IMR-90 (cell line): ENCODE results near the gene NMRK1. TPM values are rescaled to one million over a fixed set of nuclear protein-coding genes. Genes with fewer than 3 reads are reported as not detected.

Experiments
- ATAC-seq: fragments of 200-7000 bp; cut with Tn5 transposase; 2 replicates; pipeline ENCODE4 v1.9.1; 2020; ENCODE audit warnings: low read depth, mild to moderate bottlenecking, moderate library complexity
- BruUV-seq: library from RNA; stranded (reverse); fragments of 400-500 nt; replicated peaks from 2 replicates; lab custom pipeline; 2021; lab: Mats Ljungman, UMichigan
- CTCF ChIA-PET: fragments of 300-600 bp; formaldehyde crosslinking; extraction: SDS; loops from one replicate; lab custom pipeline; 2021; ENCODE audit warnings: antibody characterized with exemption; lab: Yijun Ruan, JAX
- POLR2A ChIA-PET: fragments of 300-600 bp; sonication (Branson Sonifier 250); formaldehyde crosslinking; loops from one replicate; lab custom pipeline; 2022; ENCODE audit warnings: antibody characterized with exemption; ENCODE audit not compliant: unreplicated experiment; lab: Charles Lee
- DNase-seq: peaks from one replicate; pipeline ENCODE4 v3.0.0; 2013
- H2AFZ ChIP-seq: replicated peaks from 2 replicates; pipeline ENCODE3; 2013; ENCODE audit warnings: low read length, mild to moderate bottlenecking; ENCODE audit not compliant: poor library complexity
- H2AK5ac ChIP-seq: 2 replicates; pipeline ENCODE4 v1.6.1; 2013; ENCODE audit warnings: low read depth, low read length, inconsistent platforms
- H2AK9ac ChIP-seq: replicated peaks from 2 replicates; pipeline ENCODE3; 2013; ENCODE audit warnings: mild to moderate bottlenecking, low read depth, low read length, moderate library complexity; ENCODE audit not compliant: poor library complexity
- H2BK120ac ChIP-seq: 2 replicates; pipeline ENCODE4 v1.6.1; 2013; ENCODE audit warnings: low read depth, low read length, inconsistent platforms
- H2BK15ac ChIP-seq: 3 replicates; pipeline ENCODE4 v1.6.1; 2013; ENCODE audit warnings: low read depth, low read length, inconsistent platforms
- H2BK20ac ChIP-seq: 2 replicates; pipeline ENCODE4 v1.6.1; 2013; ENCODE audit warnings: low read depth, mild to moderate bottlenecking, inconsistent platforms, low read length, moderate library complexity
- H2BK5ac ChIP-seq: 2 replicates; pipeline ENCODE4 v1.6.1; 2013; ENCODE audit warnings: mild to moderate bottlenecking, low read depth, low read length, inconsistent platforms; ENCODE audit not compliant: poor library complexity, severe bottlenecking
- H3K14ac ChIP-seq: replicated peaks from 2 replicates; pipeline ENCODE4 v1.6.1; 2013; ENCODE audit warnings: low read depth, low read length, inconsistent platforms
- H3K18ac ChIP-seq: 2 replicates; pipeline ENCODE4 v1.6.1; 2013; ENCODE audit warnings: low read depth, low read length, control low read depth
- H3K23ac ChIP-seq: 2 replicates; pipeline ENCODE4 v1.6.1; 2013; ENCODE audit warnings: low read depth, low read length, inconsistent platforms
- H3K27ac ChIP-seq: 2 replicates; pipeline ENCODE4 v1.5.1; 2013; ENCODE audit warnings: mild to moderate bottlenecking, control low read depth, low read length; ENCODE audit not compliant: insufficient read depth
- H3K27me3 ChIP-seq: 2 replicates; pipeline ENCODE4 v1.6.1; 2013; ENCODE audit warnings: low read length; ENCODE audit not compliant: control insufficient read depth, insufficient read depth
- H3K36me3 ChIP-seq: 2 replicates; pipeline ENCODE4 v1.6.1; 2013; ENCODE audit warnings: low read length, mixed read lengths; ENCODE audit not compliant: control insufficient read depth, insufficient read depth
- H3K4ac ChIP-seq: 2 replicates; pipeline ENCODE4 v1.6.1; 2013; ENCODE audit warnings: low read depth, low read length, inconsistent platforms
- H3K4me1 ChIP-seq: 2 replicates; pipeline ENCODE4 v1.6.1; 2013; ENCODE audit warnings: low read length, mixed read lengths; ENCODE audit not compliant: control insufficient read depth, insufficient read depth
- H3K4me2 ChIP-seq: 2 replicates; pipeline ENCODE4 v1.6.1; 2013; ENCODE audit warnings: low read depth, mild to moderate bottlenecking, control low read depth, low read length, moderate library complexity
- H3K4me3 ChIP-seq: 2 replicates; pipeline ENCODE4 v1.5.1; 2013; ENCODE audit warnings: low read depth, mild to moderate bottlenecking, control low read depth, low read length, moderate library complexity; ENCODE audit not compliant: insufficient read depth
- H3K56ac ChIP-seq: 2 replicates; pipeline ENCODE4 v1.6.1; 2013; ENCODE audit warnings: low read length, inconsistent platforms; ENCODE audit not compliant: insufficient read depth; ENCODE audit errors: extremely low read depth
- H3K79me1 ChIP-seq, 2 experiments: 2 replicates each; pipeline ENCODE4 v1.6.1; 2013; ENCODE audit warnings: low read length in 2 of 2, inconsistent platforms in 1 of 2, low read depth in 1 of 2
- H3K9ac ChIP-seq: 2 replicates; pipeline ENCODE4 v1.6.1; 2013; ENCODE audit warnings: low read depth, low read length, control low read depth
- H3K9me1 ChIP-seq: 2 replicates; pipeline ENCODE4 v1.6.1; 2013; ENCODE audit warnings: low read length, inconsistent platforms; ENCODE audit not compliant: insufficient read depth
- H3K9me3 ChIP-seq: 2 replicates; pipeline ENCODE4 v1.6.1; 2013; ENCODE audit warnings: low read length; ENCODE audit not compliant: control insufficient read depth, insufficient read depth
- H4K20me1 ChIP-seq: 2 replicates; pipeline ENCODE4 v1.6.1; 2013; ENCODE audit warnings: low read length, inconsistent platforms; ENCODE audit not compliant: insufficient read depth
- H4K5ac ChIP-seq: 2 replicates; pipeline ENCODE4 v1.6.1; 2013; ENCODE audit warnings: mild to moderate bottlenecking, low read depth, low read length, control low read depth
- H4K8ac ChIP-seq, 2 experiments: 2 replicates each; pipeline ENCODE4 v1.6.1; 2013; ENCODE audit warnings: low read depth in 2 of 2, low read length in 2 of 2, control low read depth in 1 of 2, inconsistent platforms in 1 of 2
- H4K91ac ChIP-seq: 2 replicates; pipeline ENCODE4 v1.6.1; 2013; ENCODE audit warnings: low read depth, low read length, inconsistent platforms; ENCODE audit not compliant: insufficient read depth
- NFE2L2 ChIP-seq: fragments of 150-350 bp; IDR thresholded peaks from 2 replicates; pipeline ENCODE4 v1.6.1; 2016; ENCODE audit warnings: low read depth, mild to moderate bottlenecking, low read length
- WGBS, 2 experiments: methylation state at CpG; one replicate each; pipeline versions ENCODE4 v1.1.5 to v1.1.7; 2013; ENCODE audit warnings: missing lambda C conversion rate in 2 of 2; ENCODE audit not compliant: insufficient read length in 1 of 2; ENCODE audit errors: extremely low coverage in 2 of 2; 5-methylcytosine and 5-hydroxymethylcytosine counted together
- dilution Hi-C: fragments of 300-500 bp; cut with HindIII; formaldehyde crosslinking; loops from one replicate; pipeline ENCODE4 v1.14.3; 2018; ENCODE audit warnings: low sequenced_read_pairs; ENCODE audit not compliant: unreplicated experiment
- in situ Hi-C: fragments of 300-500 bp; cut with MboI; formaldehyde crosslinking; loops from 3 replicates; pipeline ENCODE4 v1.14.3; 2019; ENCODE audit warnings: low sequenced_read_pairs, inconsistent platforms, mixed read lengths
- intact Hi-C: fragments of 100-400 bp; cut with micrococcal nuclease; formaldehyde crosslinking; loops from 2 replicates; pipeline ENCODE4 v1.10.0; 2022
- polyA plus RNA-seq, 3 experiments: library from polyadenylated mRNA; depleted of rRNA; stranded (reverse); fragments of >200 nt; gene quantifications; 2 replicates each; pipeline ENCODE4 v1.2.3, GENCODE V29; 2012; ENCODE audit warnings: low replicate concordance in 1 of 3
- total RNA-seq: library from RNA; depleted of rRNA; stranded (reverse); fragments of >200 nt; gene quantifications from 2 replicates; pipeline ENCODE4 v1.2.3, GENCODE V29; 2012
- TF ChIP-seq, protein P1 (sequence below): fragments of 150-350 bp; IDR thresholded peaks from 2 replicates; pipeline ENCODE4 v1.6.1; 2017; ENCODE audit warnings: mild to moderate bottlenecking, antibody characterized with exemption, low read length, low read depth

NMRK1 gene
- total and polyA plus RNA-seq, 2 of the 4 experiments (the other 2 are of a cell fraction): 5.7 to 5.9 TPM

DNA sequence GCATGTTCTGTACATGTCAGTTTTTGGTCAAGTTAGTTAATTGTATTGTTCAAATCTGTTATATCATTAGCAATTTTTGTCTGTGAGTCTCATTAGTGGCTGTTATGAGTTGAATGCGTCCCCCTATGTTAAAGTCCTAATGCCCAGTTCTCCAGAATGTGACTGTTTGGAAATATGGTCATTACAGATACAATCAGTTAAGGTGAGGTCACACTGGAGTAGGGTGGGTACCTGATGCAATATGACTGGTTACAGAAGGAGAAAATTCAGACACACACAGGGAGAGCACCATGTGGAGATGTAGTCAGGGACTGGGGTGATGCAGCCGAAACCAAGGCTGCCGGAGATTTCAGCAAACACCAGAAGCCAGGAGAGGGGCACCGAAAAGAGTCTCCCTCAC, 15.1 kb downstream of the NMRK1 start:
- Histone ChIP-seq H3K56ac (no peak overlapping the region), H2AK5ac (no peak overlapping the region), H2BK120ac (no peak overlapping the region), H3K4me1 (no peaks in the 10 kb centered on the region), H3K36me3 (no peaks in the 10 kb centered on the region), H3K4ac (no peak overlapping the region), H2BK15ac (no peak overlapping the region), H2BK5ac (no peak overlapping the region), H2BK20ac (no peak overlapping the region), H3K14ac (no peak overlapping the region), H3K4me3 (no peak overlapping the region), H3K79me1 (no peaks in the 10 kb centered on the region), H4K20me1 (no peaks in the 10 kb centered on the region), H4K91ac (no peak overlapping the region), H4K8ac (no peak overlapping the region), H3K23ac (no peak overlapping the region), H3K18ac (no peak overlapping the region), H2AFZ (no peak overlapping the region), H2AK9ac (no peak overlapping the region), H3K27ac (no peak overlapping the region), H3K27me3 (no peaks in the 10 kb centered on the region), H4K5ac (no peak overlapping the region), H3K9ac (no peak overlapping the region), H3K9me3 (no peaks in the 10 kb centered on the region), H3K4me2 (no peak overlapping the region), H3K9me1 (no peaks in the 10 kb centered on the region)
- dilution Hi-C loops: no loop called here
- DNase-seq (no peak), ATAC-seq (no peak)
- ChIA-PET CTCF (no interaction called here), POLR2A (no interaction called here)
- WGBS, 2 experiments: no CpG with 5 or more reads among the region's 4 CpGs
- TF ChIP-seq NFE2L2: no peak
- TF ChIP-seq, protein P1, sequence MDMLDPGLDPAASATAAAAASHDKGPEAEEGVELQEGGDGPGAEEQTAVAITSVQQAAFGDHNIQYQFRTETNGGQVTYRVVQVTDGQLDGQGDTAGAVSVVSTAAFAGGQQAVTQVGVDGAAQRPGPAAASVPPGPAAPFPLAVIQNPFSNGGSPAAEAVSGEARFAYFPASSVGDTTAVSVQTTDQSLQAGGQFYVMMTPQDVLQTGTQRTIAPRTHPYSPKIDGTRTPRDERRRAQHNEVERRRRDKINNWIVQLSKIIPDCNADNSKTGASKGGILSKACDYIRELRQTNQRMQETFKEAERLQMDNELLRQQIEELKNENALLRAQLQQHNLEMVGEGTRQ: no peak
- intact Hi-C loops: loop anchor here (10.0 kb wide), 2 partner anchors 188 to 498 kb away; partner anchors contain the start of gene TRPM6
- in situ Hi-C loops: no loop called here
- BruUV-seq: no TSS peak
